Panc1 (cell line): ENCODE measurements around the gene GRIK5.
"Not testable (repeated sequence)": the region's sequence is repeated elsewhere in the genome, so short reads cannot be mapped to it uniquely, and the experiment has no call there.

Experiments used
- CTCF ChIP-seq: fragments of 450-650 bp; IDR thresholded peaks from 2 replicates; pipeline ENCODE4 v1.5.1; 2017; ENCODE audit warnings: mild to moderate bottlenecking
- SIN3A ChIP-seq: IDR thresholded peaks from 2 replicates; pipeline ENCODE4 v1.6.1; 2012; ENCODE audit warnings: low read depth, mild to moderate bottlenecking, low read length, moderate library complexity, borderline replicate concordance; ENCODE audit not compliant: insufficient read depth

GRCh38 chr19:42012747-42013146 lies 57.3 kb downstream of the GRIK5 start:
- TF ChIP-seq SIN3A, CTCF: not testable (repeated sequence)
